Activated T-cell treated with anti-CD3 and anti-CD28 coated beads for 24 hours (primary cell): ENCODE measurements around the gene GIMAP5.

Experiments
- DNase-seq: peaks from one replicate; pipeline ENCODE4 v3.0.0-alpha.2; 2020; ENCODE audit warnings: low read depth

The GIMAP5 gene

DNA sequence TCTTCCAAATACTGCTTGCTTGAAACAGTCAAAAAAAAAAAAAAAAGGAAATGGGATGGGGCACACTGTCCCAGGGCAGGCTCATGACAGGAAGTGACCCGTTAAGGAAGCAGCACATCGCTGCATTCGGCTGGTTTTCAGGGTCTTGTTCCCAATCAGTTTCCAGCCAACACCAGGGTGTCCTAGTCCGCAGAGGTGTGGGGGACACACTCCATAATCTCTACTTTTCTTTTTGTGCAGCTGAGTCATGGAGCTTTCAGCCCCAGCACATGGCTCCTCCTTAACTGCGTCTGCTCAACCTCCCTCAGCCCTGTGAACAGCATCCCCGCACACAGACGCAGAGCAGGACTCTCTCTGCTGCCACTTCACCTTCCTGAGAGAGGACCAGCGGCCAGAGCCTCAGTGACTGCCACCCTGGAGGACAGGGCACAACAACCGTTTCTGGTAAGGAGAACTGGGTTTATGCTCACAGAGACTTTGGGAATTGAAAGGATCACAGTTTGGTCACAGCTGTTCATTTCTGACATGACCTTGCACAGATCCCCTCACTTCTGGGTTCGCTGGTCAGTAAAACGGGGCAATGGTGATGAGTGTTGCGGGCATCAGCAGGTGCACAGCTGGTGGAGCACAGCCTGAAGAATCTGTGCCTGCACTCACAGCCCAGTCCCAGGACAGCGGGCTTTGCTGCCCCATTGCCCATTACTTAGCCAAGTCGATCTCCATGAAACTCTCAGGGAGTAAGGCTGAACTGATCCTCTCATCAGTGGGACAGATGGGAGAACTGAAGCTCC is at the start of gene GIMAP5:
Gene GIMAP5, plus strand, starts transcription at position 154 of the 791 bp plus-strand sequence. CDS start 3,467 bp downstream, outside the sequence.
- DNase-seq = no peak

DNA sequence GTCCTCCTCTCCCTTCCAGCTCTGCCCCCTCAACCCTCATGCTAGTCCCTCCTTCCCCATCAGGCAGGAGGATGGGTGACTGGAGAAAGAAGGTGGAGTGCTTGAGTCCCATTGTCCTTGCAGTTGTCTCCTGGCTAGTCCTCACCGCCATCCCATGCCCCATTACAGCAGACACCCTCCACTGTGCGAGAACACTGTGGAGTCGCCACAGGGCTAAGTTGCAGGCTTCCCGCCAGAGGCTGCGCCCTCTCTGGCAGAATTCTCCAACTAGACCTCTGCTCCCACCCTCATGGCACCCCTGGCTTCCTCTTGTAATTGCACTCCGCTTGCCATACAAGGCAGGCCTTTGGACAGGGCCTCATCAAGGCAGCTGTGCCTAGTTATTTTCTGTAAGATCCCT is 48.6 kb upstream of the GIMAP5 start:
- DNase-seq = no peak

DNA sequence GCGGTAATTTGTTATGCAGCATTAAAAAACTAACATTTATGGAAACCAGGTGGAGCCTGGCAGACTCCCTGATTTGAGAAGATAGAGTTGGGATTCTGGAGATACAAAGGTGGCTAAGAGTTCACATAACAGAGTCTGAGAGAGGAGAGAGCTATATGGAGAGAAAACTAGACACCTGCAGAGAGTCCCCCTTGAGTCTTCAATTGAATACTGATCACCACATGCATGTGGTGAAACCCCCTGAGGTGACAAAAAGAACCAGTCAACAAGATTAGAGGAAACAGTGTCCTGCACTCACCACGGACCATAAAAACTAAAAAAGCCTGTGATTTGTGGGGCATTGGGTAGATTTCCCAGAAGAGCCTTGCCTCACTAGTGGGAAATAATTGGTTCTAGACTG is 41.6 kb upstream of the GIMAP5 start:
- no peak for DNase-seq

DNA sequence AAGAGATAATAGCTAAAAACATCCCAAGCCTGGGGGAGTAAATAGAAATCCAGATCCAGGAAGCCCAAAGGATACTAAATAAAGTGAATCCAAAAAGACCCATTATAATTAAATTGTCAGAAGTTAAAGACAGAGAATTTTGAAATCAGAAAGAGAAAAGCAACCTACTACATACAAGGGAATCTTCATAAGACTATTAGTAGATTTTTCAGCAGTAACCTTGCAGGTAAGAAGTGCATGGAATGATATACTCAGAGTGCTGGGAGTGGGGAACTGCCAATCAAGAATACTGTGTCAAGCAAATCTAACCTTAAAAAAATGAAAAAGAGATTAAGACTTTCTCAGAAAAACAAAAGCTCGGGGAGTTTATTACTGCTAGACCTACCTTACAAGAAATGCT is 34.0 kb upstream of the GIMAP5 start:
- no peak for DNase-seq

DNA sequence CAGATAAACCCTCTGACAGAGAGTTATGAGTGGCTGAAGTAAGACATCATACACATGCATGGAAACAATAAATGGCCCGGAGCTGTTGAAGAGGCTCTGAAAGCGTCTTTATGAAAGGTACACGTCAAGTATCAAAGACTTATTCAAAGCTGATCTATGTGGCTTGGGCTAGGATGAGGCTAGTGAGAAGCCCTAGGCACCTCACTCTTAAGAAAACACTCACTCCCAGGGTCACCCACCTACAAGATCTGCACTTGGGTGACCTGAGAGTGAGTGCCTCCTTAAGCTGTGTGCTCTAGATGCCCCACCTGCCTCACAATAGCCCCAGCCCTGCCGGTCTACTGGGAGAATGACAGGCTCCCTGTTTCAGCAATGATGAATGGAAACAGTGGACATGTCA is 21.9 kb upstream of the GIMAP5 start:
- DNase-seq = no peak

DNA sequence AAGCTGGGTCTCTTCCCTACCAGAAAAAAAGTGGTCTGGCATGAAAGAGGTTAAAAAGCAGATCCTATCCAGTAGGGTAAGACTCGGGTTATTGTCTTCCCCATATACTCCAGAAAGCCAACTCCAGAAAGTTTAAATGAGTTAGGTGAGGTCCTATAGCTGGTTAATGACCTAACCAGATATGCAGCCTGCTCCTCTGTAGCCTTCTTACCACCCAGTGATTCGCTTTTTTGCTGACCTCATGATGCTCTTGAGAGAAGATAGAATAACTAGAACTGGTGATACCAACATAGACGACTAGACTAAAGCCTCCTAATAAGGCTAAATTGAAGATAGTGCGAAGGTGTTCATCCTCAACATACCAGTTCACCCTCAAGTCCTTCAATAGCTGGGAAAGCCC is 21.5 kb upstream of the GIMAP5 start:
- DNase-seq = no peak

DNA sequence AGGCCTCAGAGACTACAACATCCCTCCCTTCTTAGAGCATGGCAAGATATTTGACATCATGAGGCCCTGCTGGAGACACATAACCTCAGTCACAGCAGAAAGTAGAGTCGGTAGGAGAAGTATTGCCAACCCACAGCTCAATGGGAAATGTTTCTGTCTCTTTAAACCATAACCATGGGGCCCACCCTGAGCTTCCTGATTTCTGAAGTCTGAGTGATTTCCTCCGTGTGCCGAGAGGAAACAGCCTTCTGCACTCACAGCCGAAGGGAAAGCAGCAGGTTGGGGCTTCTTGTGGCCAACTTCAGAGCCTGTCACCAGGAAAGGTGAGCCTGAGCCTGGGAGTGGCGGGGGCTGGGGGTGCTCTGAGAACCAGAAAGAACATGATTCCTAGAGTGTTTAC is 20.9 kb upstream of the GIMAP5 start, which contains the start of gene GIMAP1:
Gene GIMAP1, plus strand, starts transcription at position 246 of the 400 bp plus-strand sequence. CDS start 2,435 bp downstream, outside the sequence.
- DNase-seq = peak; percentile 58

DNA sequence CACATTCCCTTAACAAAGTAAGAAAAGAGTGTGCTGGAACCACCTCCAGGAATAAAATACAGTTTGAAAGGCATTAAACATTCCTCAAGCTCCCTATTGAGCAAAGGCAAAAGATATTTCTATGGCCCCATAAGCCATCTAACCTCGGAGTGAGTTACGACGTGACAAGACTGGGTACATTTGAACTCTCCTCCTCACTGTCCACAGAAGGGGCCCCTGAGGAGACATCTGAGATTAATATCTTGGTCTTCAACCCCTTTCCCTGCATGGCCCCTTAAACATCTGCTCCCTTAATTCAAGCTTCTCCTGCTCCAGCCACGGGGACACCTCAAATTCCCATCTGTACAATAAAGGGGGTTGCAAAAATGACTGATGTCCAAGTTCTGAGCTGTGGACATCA is 20.3 kb upstream of the GIMAP5 start:
- DNase-seq = no peak

DNA sequence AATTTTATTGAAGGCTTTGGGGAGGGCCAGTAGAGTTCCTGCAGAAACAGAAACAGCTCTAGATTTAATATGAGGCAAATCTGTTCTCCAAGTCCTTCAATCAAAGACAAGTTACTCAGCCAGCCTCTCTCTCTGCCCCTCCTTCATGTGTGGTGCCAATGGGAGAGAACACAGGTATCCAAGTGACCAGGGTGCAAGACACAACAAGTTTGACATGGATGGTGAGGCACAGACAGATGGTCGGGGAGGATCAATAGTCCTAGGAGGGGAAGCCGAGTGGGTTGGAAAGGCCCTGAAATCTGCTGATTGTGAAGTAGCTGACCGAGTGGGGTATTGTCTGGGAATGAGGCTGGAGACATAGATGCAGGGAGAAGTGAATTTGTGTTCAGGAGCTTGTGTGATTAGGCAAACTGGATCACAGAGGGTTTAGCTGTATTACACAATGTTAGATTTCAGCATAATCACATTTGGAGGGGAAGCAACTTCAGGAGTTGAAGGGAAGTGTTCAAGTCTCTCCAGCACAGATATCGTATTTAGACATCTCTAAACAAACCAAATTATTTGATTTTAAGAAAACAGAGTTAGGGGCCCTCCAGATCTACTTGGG is 19.3 kb upstream of the GIMAP5 start:
- DNase-seq = no peak

DNA sequence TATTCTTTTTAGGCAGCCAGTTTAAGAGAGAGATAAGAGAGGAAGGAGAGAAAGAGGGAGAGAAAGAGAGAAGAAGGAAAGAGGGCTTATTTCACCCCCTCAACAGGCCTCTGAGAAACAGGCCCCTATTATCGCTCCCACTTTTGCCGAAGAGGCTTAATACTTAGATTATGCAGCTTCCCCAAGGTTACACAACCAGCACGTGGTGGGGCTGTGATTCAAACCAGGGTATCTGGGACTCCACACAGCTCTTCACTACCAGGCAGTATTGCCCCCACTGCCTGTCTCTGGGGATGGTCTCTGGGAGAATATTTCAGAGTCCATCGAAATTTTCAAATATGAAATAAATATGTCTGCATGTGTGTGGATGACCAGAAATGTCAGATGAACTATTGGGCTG is 17.8 kb upstream of the GIMAP5 start:
- DNase-seq = no peak

DNA sequence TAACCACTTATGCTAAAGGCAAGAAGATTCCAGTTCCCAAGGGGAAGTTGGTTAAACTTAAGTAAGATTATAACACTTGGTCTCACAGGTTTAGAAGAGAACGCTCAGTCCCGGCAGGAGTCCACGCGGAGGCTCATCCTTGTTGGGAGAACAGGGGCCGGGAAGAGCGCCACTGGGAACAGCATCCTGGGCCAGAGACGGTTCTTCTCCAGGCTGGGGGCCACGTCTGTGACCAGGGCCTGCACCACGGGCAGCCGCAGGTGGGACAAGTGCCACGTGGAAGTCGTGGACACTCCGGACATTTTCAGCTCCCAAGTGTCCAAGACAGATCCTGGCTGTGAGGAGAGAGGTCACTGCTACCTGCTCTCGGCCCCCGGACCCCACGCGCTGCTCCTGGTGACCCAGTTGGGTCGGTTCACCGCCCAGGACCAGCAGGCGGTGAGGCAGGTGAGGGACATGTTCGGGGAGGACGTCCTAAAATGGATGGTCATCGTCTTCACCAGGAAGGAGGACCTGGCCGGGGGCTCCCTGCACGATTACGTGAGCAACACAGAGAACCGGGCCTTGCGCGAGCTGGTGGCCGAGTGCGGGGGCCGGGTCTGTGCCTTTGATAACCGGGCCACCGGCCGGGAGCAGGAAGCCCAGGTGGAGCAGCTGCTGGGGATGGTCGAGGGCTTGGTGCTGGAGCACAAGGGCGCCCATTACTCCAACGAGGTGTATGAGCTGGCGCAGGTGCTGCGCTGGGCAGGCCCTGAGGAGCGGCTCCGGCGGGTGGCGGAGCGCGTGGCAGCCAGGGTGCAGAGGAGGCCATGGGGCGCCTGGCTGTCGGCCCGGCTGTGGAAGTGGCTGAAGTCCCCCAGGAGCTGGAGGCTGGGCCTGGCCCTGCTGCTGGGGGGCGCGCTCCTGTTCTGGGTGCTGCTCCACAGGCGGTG is 17.0 kb upstream of the GIMAP5 start:
- no peak for DNase-seq

DNA sequence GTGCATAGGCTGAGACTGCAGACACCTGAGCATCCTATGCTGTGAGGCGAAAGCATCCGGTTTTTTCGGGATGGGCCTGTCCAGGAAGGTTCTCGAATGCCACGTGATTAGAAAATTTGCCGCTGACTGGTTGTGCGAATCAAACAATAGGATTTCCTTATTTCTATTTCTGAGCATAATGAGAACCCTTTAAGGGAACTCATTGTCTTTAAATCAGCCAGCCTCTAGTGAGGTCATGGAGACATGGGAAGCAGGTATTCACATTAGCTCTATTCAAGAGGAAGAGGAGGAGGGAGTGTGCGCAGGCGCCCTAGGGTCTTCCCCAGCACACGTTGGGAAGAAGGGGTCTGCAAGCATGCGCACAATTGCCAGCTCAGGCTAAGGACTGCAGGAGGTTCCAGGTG is 15.2 kb upstream of the GIMAP5 start:
- DNase-seq = no peak

DNA sequence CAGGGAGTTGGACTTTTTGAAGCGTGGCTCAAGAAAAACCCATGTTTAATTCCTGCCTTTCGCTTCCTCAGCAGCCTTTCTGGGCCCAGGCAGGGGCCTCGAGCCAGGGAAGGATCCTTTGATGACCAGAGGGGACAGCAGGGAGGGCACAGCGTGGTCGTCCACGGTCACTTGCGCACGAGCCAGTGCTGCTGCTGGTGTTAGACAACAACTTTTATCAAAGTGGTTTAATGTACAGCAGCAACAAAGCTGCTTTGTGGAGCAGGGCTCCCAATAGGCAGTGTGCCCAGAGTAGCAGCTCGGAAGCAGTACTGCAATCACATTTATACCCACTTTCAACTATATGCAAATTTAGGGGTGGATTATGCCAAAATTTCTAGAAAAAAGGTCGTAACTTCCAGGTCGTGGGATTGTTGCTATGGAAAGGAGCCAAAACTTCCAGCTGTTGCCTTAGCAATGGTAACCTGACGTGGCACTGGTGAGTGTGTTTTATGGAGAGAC is 14.7 kb upstream of the GIMAP5 start:
- no peak for DNase-seq

DNA sequence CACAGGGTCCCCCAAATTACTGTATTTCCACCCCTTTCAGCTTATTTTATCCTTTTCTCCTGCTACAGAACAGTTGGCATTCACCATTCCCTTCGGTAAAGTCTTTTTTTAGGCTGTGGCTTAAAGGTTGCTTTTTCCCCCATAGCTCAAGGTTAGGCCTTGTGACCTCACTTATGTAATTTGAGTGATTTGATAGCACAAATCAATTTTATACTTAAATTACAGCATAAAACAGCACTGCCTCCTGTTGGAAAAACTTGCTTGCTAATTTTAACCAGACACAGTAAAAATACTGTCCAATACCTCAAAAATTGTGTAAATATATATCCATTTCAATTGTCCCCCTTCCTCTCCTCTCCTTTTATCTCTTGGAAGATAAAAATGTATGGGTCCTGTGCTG is 13.8 kb upstream of the GIMAP5 start:
- no peak for DNase-seq

DNA sequence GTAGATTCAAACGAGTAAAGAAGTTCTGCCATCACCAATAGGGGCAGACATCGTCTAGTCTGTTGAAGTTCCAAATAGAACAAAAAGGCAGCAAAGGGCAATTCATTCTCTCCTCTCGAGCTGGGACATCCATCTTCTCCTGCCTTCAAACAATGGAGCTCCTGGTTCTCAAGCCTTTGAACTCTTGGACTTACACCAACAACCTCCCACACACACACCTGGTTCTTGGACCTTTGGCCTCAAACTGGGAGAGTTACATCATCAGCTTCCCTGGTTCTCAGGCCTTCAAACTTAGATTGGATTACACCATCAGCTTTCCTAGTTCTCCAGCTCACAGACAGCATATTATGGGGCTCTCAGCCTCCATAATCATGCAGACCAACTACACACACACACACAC is 9.8 kb upstream of the GIMAP5 start:
- no peak for DNase-seq

DNA sequence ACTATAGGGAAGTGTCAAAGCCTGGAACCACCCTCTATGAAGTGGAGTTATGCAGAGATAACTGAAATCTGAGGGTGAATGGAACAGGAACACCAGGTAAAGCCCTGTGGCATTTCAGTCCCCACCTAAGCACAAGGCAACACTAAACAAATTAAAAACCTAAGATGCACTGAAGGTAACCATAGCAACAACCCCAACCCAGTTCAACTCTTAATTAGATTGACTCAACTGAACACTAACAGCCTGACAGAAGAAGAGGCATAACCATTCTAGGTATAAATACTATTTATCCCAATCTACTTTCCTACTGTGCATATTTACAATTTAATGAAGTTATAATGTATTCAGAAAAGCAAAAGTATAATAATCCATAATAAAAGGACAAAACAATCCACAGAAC is 9.2 kb upstream of the GIMAP5 start:
- DNase-seq = no peak

DNA sequence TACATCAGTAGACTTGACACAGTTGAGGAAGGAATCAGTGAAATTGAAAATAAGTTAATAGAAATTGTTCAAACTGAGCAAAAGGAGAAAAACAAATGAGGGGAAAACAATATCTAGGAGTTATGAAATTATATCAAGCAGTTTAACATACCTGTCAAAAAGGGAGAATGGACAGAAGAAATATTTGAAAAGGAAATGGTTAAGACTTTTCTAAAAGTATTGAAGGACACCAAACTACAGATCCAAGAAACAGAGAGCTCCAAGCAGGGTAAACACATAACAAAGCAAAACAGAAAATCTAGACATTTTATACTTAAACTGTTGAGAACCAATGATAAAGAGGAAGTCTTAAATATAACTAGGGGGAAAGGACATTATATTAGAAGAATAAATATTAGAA is 8.6 kb upstream of the GIMAP5 start:
- no peak for DNase-seq

DNA sequence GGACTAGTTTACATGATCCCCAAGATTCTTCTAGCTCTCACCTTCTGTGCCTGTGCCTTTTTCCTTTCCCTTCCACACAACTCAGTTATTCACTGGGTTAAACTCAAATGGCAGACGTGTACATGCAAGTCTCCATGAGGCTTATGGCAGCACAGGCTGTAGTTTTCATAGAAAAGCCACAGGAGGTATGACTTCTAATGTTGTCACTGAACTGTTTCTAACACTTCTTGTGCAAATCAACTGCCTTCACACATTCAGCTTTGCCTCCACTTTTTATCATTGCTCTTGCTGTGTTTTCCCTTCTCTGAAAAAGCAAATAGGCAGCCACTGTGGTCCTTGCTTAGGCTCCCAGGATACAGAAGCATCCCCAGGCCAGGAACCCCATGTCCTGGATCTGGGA is 5.3 kb upstream of the GIMAP5 start:
- DNase-seq = no peak

DNA sequence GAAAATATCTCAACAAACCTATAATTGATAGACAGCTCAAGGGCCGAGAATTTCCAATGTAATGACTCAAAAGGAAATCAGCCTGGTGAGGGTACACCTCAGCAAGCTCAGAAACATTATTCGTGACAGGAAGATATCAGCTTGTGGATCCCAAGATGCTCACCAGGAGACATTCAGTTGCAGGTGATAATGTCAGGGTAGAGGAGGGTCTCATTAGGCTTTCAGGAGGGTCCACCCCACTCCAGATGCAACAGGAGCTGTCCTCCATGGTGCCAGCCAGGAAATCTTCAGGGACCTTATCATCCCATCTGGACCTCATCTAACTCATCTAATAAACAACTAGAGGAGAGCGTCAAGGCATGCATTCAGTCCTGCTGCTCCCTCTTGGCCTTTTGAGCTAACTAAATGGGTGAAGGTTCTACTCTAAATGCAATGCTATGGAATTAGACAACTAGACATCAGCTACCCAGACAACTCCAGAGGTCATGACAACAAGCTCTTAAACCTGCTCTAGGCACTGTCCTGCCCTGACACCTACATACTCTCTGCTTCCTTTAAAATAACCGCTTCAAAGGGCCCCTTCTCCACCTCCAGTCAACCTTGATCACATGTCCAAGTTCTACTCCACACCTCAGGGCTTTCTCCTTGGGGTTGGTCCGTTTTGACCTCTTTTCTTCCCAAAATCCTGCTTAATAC is 4.3 kb upstream of the GIMAP5 start:
- DNase-seq = no peak

DNA sequence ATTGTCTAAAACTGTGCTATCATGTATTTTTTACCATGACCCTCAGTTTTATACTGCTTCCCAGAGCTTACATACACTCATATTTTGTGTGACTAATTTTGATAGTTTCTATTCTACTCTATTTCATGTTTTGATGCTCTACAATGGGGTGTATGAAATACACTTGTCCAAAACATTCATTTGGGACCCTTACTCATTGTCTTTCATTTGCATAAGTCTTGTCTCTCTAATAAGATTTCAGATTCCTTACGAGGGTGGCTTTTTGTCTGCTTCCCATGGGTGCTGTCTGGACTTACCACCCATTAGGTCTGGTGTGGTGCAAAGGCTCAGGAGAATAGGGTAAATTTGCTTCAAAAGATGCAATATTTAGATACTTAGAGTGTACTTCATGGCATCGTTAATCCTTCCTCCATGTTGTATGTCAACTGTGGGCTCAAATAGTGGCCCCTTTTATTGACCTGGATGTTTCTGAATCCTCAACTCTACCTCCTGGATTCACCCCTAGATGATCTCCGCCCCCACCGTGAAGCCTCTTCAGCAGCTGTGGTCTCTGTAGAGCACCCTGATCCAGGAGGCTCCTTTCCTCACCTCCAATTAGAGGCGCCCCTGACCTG is 3.6 kb upstream of the GIMAP5 start:
- no peak for DNase-seq

DNA sequence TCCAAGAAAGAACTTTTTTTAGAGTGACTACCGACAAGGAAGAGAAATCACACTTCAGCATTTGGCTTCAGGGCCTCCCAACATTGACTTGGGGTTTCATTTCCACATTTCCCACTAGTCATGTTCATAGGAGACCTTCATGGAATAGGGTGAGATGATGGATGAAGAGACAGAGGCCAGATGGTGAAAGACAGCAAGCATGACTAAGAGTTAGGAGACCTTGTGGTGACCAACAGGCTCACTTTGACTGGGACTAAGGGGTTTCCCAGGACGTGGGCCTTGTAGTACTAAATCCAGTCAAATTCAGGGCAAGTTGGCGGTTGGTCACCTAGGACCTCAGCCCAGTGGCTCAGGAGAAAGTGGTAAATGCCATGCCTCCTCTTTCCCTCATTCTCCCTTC is 3.0 kb upstream of the GIMAP5 start:
- no peak for DNase-seq
